Trophoblast cell (in vitro differentiated cells and primary cell): ENCODE data around the gene CLEC17A.

ENCODE experiments used
- DNase-seq, 2 donors: peaks; one replicate each; pipeline ENCODE4 v3.0.0-alpha.2; 2016
- H2AFZ ChIP-seq: 2 replicates; pipeline ENCODE4 v1.6.1; 2013; ENCODE audit warnings: low read length, moderate library complexity, mild to moderate bottlenecking; ENCODE audit not compliant: insufficient read depth, poor library complexity
- H2AK5ac ChIP-seq: 2 replicates; pipeline ENCODE4 v1.6.1; 2013; ENCODE audit warnings: mild to moderate bottlenecking, low read length
- H2BK120ac ChIP-seq: 2 replicates; pipeline ENCODE4 v1.6.1; 2013; ENCODE audit warnings: low read length, mild to moderate bottlenecking, moderate library complexity; ENCODE audit not compliant: insufficient read depth, poor library complexity
- H2BK12ac ChIP-seq: 2 replicates; pipeline ENCODE4 v1.6.1; 2013; ENCODE audit warnings: mild to moderate bottlenecking, low read length, moderate library complexity
- H2BK5ac ChIP-seq: 2 replicates; pipeline ENCODE4 v1.6.1; 2013; ENCODE audit warnings: low read length, low read depth, moderate library complexity, mild to moderate bottlenecking; ENCODE audit not compliant: poor library complexity
- H3K14ac ChIP-seq: 2 replicates; pipeline ENCODE4 v1.6.1; 2013; ENCODE audit warnings: mild to moderate bottlenecking, low read length
- H3K18ac ChIP-seq: 2 replicates; pipeline ENCODE4 v1.6.1; 2013; ENCODE audit warnings: mild to moderate bottlenecking, low read length
- H3K23ac ChIP-seq: 2 replicates; pipeline ENCODE4 v1.6.1; 2013; ENCODE audit warnings: low read length
- H3K27ac ChIP-seq: 2 replicates; pipeline ENCODE4 v1.5.1; 2013; ENCODE audit warnings: low read depth, mild to moderate bottlenecking, inconsistent platforms, low read length, moderate library complexity
- H3K27me3 ChIP-seq: 2 replicates; pipeline ENCODE4 v1.6.1; 2013; ENCODE audit warnings: inconsistent platforms, mild to moderate bottlenecking, low read length, moderate library complexity; ENCODE audit not compliant: insufficient read depth
- H3K36me3 ChIP-seq, 2 experiments: 1 replicate in 1 of 2; 2 replicates in 1 of 2; pipeline ENCODE4 v1.6.1; 2013; ENCODE audit warnings: low read length in 2 of 2, mild to moderate bottlenecking in 2 of 2, moderate library complexity in 1 of 2; ENCODE audit not compliant: insufficient read depth in 2 of 2, control insufficient read depth in 1 of 2
- H3K4ac ChIP-seq: 2 replicates; pipeline ENCODE4 v1.6.1; 2013; ENCODE audit warnings: low read depth, mild to moderate bottlenecking, low read length, moderate library complexity
- H3K4me1 ChIP-seq, 2 experiments: 1 replicate in 1 of 2; 2 replicates in 1 of 2; pipeline ENCODE4 v1.6.1; 2013; ENCODE audit warnings: low read length in 2 of 2, mild to moderate bottlenecking in 2 of 2, moderate library complexity in 1 of 2; ENCODE audit not compliant: insufficient read depth in 2 of 2, control insufficient read depth in 1 of 2
- H3K4me2 ChIP-seq: 2 replicates; pipeline ENCODE4 v1.6.1; 2013; ENCODE audit warnings: inconsistent platforms, mild to moderate bottlenecking, low read length, moderate library complexity
- H3K4me3 ChIP-seq: 2 replicates; pipeline ENCODE4 v1.5.1; 2013; ENCODE audit warnings: mild to moderate bottlenecking, low read depth, low read length, inconsistent platforms
- H3K79me1 ChIP-seq: one replicate; pipeline ENCODE4 v1.6.1; 2013; ENCODE audit warnings: low read length
- H3K79me2 ChIP-seq: 2 replicates; pipeline ENCODE4 v1.6.1; 2013; ENCODE audit warnings: low read length, mild to moderate bottlenecking; ENCODE audit not compliant: control insufficient read depth, insufficient read depth, poor library complexity
- H3K9ac ChIP-seq: 2 replicates; pipeline ENCODE4 v1.6.1; 2013; ENCODE audit warnings: mild to moderate bottlenecking, low read length
- H3K9me3 ChIP-seq: 2 replicates; pipeline ENCODE4 v1.6.1; 2013; ENCODE audit warnings: low read depth, mild to moderate bottlenecking, control low read depth, inconsistent platforms, low read length; ENCODE audit not compliant: insufficient read depth
- H4K12ac ChIP-seq: 2 replicates; pipeline ENCODE4 v1.6.1; 2013; ENCODE audit warnings: low read depth, mild to moderate bottlenecking, low read length, moderate library complexity
- H4K8ac ChIP-seq: 2 replicates; pipeline ENCODE4 v1.6.1; 2013; ENCODE audit warnings: low read depth, mild to moderate bottlenecking, low read length, moderate library complexity
- H4K91ac ChIP-seq: one replicate; pipeline ENCODE4 v1.6.1; 2013; ENCODE audit warnings: low read depth, mild to moderate bottlenecking, low read length, moderate library complexity
- whole genome bisulfite sequencing: extraction: QIAGEN DNeasy Blood & Tissue Kit; methylation state at CpG from one replicate; pipeline ENCODE4 v1.1.7; 2013; ENCODE audit warnings: missing lambda C conversion rate; ENCODE audit not compliant: insufficient read length, insufficient coverage; ENCODE audit errors: extremely low coverage; 5-methylcytosine and 5-hydroxymethylcytosine counted together

CLEC17A gene

DNA sequence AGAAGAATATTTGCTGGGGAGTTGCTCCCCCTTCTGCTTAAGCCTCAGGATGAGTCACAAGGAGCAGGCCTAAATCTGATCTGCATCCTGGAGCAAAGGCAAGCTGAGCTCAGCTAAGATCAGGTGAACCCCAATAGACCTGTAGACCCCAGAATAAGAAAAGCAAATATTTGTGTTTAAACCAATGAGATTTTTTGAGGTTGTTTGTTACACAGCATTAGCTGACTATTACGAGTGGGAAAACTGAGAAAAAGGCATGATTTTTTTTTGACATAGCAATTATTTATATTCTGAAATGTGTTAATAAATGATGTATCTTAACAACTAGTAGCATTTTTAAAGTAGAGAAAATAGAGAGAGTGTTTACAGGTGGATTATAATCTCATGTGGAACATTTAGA is 46.7 kb downstream of the CLEC17A start:
- Histone ChIP-seq H3K27ac (no peak overlapping the region), H3K9me3 (peaks cover 14% of the 10 kb centered on the region), H3K36me3 (no peaks in the 10 kb centered on the region), H2BK120ac (no peak overlapping the region), H2AFZ (no peak overlapping the region), H3K18ac (no peak overlapping the region), H2BK12ac (no peak overlapping the region), H3K79me1 (no peaks in the 10 kb centered on the region), H3K14ac (no peak overlapping the region), H3K4ac (no peak overlapping the region), H3K23ac (no peak overlapping the region), H2AK5ac (no peak overlapping the region), H4K12ac (no peak overlapping the region), H3K27me3 (no peaks in the 10 kb centered on the region), H3K79me2 (no peaks in the 10 kb centered on the region), H3K9ac (no peak overlapping the region), H2BK5ac (no peak overlapping the region), H4K8ac (no peak overlapping the region), H4K91ac (no peak overlapping the region), H3K4me2 (no peak overlapping the region), H3K4me3 (no peak overlapping the region), H3K4me1 (no peaks in the 10 kb centered on the region)
- no peak for DNase-seq
- no CpG with 5 or more reads among the region's 1 CpG for WGBS

DNA sequence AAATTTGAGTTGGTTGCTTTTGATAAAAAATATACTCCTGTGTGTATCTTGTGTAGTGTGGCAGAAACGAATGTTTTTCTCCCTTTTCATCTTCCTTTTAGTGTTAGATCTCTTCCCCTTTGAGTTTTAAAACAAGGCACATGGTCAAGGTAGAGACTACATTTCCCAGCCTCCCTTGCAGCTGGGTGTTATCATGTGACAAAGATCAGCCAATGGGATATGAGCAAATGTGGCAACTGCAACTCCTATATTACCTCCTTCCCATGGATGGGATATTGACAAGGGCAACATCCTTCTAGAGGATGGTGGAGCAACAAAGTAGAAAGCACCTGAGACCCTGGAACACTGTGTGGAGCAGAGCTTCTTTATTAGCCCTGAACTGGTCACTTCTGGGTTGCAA is 49.4 kb downstream of the CLEC17A start:
- no CpG with 5 or more reads among the region's 1 CpG for WGBS
- Histone ChIP-seq H4K91ac (no peak overlapping the region), H4K12ac (no peak overlapping the region), H2BK5ac (no peak overlapping the region), H3K27ac (no peak overlapping the region), H3K18ac (no peak overlapping the region), H3K9ac (no peak overlapping the region), H3K4ac (no peak overlapping the region), H3K79me2 (no peaks in the 10 kb centered on the region), H2BK120ac (no peak overlapping the region), H3K36me3 (no peaks in the 10 kb centered on the region), H3K14ac (no peak overlapping the region), H2BK12ac (no peak overlapping the region), H3K4me1 (no peaks in the 10 kb centered on the region), H2AFZ (no peak overlapping the region), H3K4me3 (no peak overlapping the region), H4K8ac (no peak overlapping the region), H3K27me3 (no peaks in the 10 kb centered on the region), H2AK5ac (no peak overlapping the region), H3K23ac (no peak overlapping the region), H3K4me2 (no peak overlapping the region), H3K9me3 (peaks cover 13% of the 10 kb centered on the region), H3K79me1 (no peaks in the 10 kb centered on the region)
- peak; percentile 3 to 58 for DNase-seq

DNA sequence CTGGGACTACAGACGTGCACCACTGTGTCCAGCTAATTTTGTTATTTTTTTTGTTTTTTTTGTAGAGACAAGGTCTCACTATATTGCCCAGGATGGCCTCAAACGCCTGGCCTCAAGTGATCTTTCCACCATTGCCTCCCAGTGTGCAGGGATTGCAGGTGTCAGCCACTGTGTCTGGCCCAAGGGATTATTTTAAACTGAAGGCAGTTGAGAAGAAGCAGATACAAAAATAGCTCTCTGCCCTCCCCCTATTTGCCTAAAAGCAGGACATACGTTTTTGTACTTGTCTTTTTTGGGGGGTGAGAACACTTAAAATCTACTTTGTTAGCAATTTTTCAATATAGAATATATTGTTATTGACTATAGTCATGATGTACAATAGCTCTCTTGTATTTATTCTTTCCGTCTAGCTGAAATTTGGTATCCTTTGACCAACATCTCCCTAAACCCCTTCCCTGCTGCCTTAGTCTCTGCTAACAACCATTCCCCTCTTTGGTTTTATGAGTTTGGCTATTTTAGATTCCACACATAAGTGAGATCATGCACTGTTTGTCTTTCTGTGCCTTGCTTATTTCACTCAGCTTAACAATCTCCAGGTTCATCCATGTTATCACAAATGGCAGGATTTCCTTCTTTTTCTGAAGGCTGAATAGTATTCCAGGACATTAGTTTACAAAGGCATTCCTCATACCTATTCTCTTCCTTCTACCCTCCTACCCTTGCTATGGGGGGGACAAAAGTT is 56.8 kb downstream of the CLEC17A start:
- H3K14ac ChIP-seq = no peak overlapping the region
- no peaks in the 10 kb centered on the region for H3K27me3 ChIP-seq
- no peak overlapping the region for H3K23ac ChIP-seq
- H2AK5ac ChIP-seq = no peak overlapping the region
- no peak overlapping the region for H3K27ac ChIP-seq
- WGBS = no CpG with 5 or more reads among the region's 4 CpGs
- H3K4ac ChIP-seq = no peak overlapping the region
- no peak overlapping the region for H3K4me3 ChIP-seq
- no peak overlapping the region for H2BK12ac ChIP-seq
- no peak overlapping the region for H2AFZ ChIP-seq
- H3K36me3 ChIP-seq = no peaks in the 10 kb centered on the region
- H3K9ac ChIP-seq = no peak overlapping the region
- H3K79me2 ChIP-seq = no peaks in the 10 kb centered on the region
- no peak overlapping the region for H3K4me2 ChIP-seq
- no peak overlapping the region for H2BK5ac ChIP-seq
- no peak overlapping the region for H4K8ac ChIP-seq
- DNase-seq = no peak
- H2BK120ac ChIP-seq = no peak overlapping the region
- H3K18ac ChIP-seq = no peak overlapping the region
- no peaks in the 10 kb centered on the region for H3K4me1 ChIP-seq
- H3K9me3 ChIP-seq = peaks cover 22% of the 10 kb centered on the region
- no peak overlapping the region for H4K12ac ChIP-seq
- no peak overlapping the region for H4K91ac ChIP-seq
- H3K79me1 ChIP-seq = no peaks in the 10 kb centered on the region

DNA sequence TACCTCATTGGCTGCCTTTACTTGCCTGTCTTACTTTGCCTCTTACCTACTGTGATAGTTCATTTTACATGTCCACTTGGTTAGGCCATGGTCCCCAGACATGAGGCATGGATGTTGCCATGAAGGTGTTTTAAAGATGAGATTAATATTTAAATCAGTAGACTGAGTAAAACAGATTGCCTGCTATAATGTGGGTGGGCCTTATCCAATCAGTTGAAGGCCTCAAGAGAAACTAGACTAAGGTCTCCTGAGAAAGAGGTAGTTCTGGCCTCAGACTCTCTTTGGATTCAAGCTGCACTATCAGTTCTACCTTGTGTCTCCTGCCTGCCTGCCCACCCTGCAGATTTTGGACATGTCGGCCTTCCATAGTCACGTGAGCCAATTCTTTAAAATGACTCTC is 65.6 kb downstream of the CLEC17A start:
- Histone ChIP-seq H3K27ac (no peak overlapping the region), H2BK120ac (no peak overlapping the region), H3K79me1 (no peaks in the 10 kb centered on the region), H3K4me2 (no peak overlapping the region), H3K36me3 (no peaks in the 10 kb centered on the region), H3K27me3 (no peaks in the 10 kb centered on the region), H2BK5ac (no peak overlapping the region), H3K4ac (no peak overlapping the region), H4K12ac (no peak overlapping the region), H3K23ac (no peak overlapping the region), H4K91ac (no peak overlapping the region), H3K79me2 (no peaks in the 10 kb centered on the region), H2AK5ac (no peak overlapping the region), H3K4me1 (no peaks in the 10 kb centered on the region), H3K4me3 (no peak overlapping the region), H3K9ac (no peak overlapping the region), H3K9me3 (peaks cover 24% of the 10 kb centered on the region), H3K14ac (no peak overlapping the region), H2AFZ (no peak overlapping the region), H3K18ac (no peak overlapping the region), H2BK12ac (no peak overlapping the region), H4K8ac (no peak overlapping the region)
- no CpG with 5 or more reads among the region's 2 CpGs for WGBS
- DNase-seq = no peak
